Measurements from ENCODE around the gene FAM180A. TPM values are rescaled to one million over a fixed set of nuclear protein-coding genes. Genes with fewer than 3 reads are reported as not detected.
"Not testable (repeated sequence)": the region's sequence is repeated elsewhere in the genome, so short reads cannot be mapped to it uniquely, and the experiment has no call there.

The FAM180A gene
- total RNA-seq, 1 donor from 2014 or later = 4.8 TPM

GRCh38 chr7:135743907-135744731 lies 4.5 kb downstream of the FAM180A start:
- no peak for DNase-seq (ENCODE audit: low spot score)
- ATAC-seq = no peak

GRCh38 chr7:135742371-135742770 lies 6.2 kb downstream of the FAM180A start:
- DNase-seq (ENCODE audit: low spot score) = no peak
- no peak for ATAC-seq

GRCh38 chr7:135741905-135742304 lies 6.7 kb downstream of the FAM180A start:
- ATAC-seq (no peak), DNase-seq (ENCODE audit: low spot score) (no peak)

GRCh38 chr7:135740889-135741288 lies 7.7 kb downstream of the FAM180A start:
- ATAC-seq = no peak

GRCh38 chr7:135737306-135737647 lies 11.3 kb downstream of the FAM180A start:
- not testable (repeated sequence) for ATAC-seq; DNase-seq (ENCODE audit: low spot score)

More at GRCh38 chr7:135740889-135741288, 7.7 kb downstream of the FAM180A start:
- DNase-seq (ENCODE audit: low spot score) = no peak

- DNase-seq (ENCODE audit: low spot score) (no peak), ATAC-seq (no peak)
Observed at GRCh38 chr7:135736586-135737305, 11.9 kb downstream of the FAM180A start.

- ATAC-seq = no peak
- DNase-seq (ENCODE audit: low spot score) = no peak
Observed at GRCh38 chr7:135734343-135734689, 14.3 kb downstream of the FAM180A start.

- ATAC-seq (no peak), DNase-seq (ENCODE audit: low spot score) (no peak)
Observed at GRCh38 chr7:135733603-135734342, 14.8 kb downstream of the FAM180A start.

GRCh38 chr7:135731131-135731530 lies 17.5 kb downstream of the FAM180A start:
- no peak for DNase-seq (ENCODE audit: low spot score)
- ATAC-seq = no peak

GRCh38 chr7:135729230-135729629 lies 19.4 kb downstream of the FAM180A start:
- ATAC-seq = no peak
- DNase-seq (ENCODE audit: low spot score) = no peak

GRCh38 chr7:135728136-135728669 lies 20.4 kb downstream of the FAM180A start, which contains the start of gene SLC13A4:
Gene SLC13A4 (minus strand): TSS chr7:135728186. CDS start chr7:135727496, 690 bp downstream.
- DNase-seq (ENCODE audit: low spot score) (no peak), ATAC-seq (no peak)

GRCh38 chr7:135726911-135727673 lies 21.5 kb downstream of the FAM180A start:
- ATAC-seq = no peak
- DNase-seq (ENCODE audit: low spot score) = no peak

- DNase-seq (ENCODE audit: low spot score) (no peak), ATAC-seq (no peak)
Observed at GRCh38 chr7:135726276-135726788, 22.3 kb downstream of the FAM180A start.

GRCh38 chr7:135723411-135723810 lies 25.2 kb downstream of the FAM180A start:
- no peak for ATAC-seq
- no peak for DNase-seq (ENCODE audit: low spot score)

GRCh38 chr7:135721198-135721820 lies 27.3 kb downstream of the FAM180A start:
- DNase-seq (ENCODE audit: low spot score) (no peak), ATAC-seq (no peak)

GRCh38 chr7:135719688-135720087 lies 28.9 kb downstream of the FAM180A start:
- ATAC-seq (no peak), DNase-seq (ENCODE audit: low spot score) (no peak)

GRCh38 chr7:135718794-135719437 lies 29.7 kb downstream of the FAM180A start:
- DNase-seq (ENCODE audit: low spot score) = no peak
- ATAC-seq = no peak

- ATAC-seq (no peak), DNase-seq (ENCODE audit: low spot score) (no peak)
Observed at GRCh38 chr7:135718219-135718618, 30.4 kb downstream of the FAM180A start.

- no peak for DNase-seq (ENCODE audit: low spot score)
- no peak for ATAC-seq
Observed at GRCh38 chr7:135717693-135718092, 30.9 kb downstream of the FAM180A start.

Data from left lobe of liver (tissue), 2 donors.